Upper lobe of left lung (tissue), 6 donors: ENCODE results near the gene HCFC1R1. TPM values are rescaled to one million over a fixed set of nuclear protein-coding genes. Genes with fewer than 3 reads are reported as not detected.
A peak's percentile ranks its signal among the peaks of the same experiment; 100 is the strongest.

Experiments
- ATAC-seq, 2 donors: fragments of 200-7000 bp; cut with Tn5 transposase; one replicate each; pipeline ENCODE4 v1.9.1; 2022; ENCODE audit warnings: mild to moderate bottlenecking in 2 of 2, moderate library complexity in 2 of 2; ENCODE audit not compliant: low FRiP score in 2 of 2
- DNase-seq, 2 donors: peaks; one replicate each; pipeline ENCODE4 v3.0.0-alpha.2; 2019 to 2020
- H3K27ac ChIP-seq, 4 donors: fragments of 200-600 bp; sonication (generic); one replicate each; pipeline ENCODE4 v1.5.1; 2016 to 2019
- H3K27me3 ChIP-seq, 4 donors: fragments of 200-600 bp; sonication (generic); one replicate each; pipeline ENCODE4 v1.5.1; 2017 to 2019
- H3K36me3 ChIP-seq, 4 donors: fragments of 200-600 bp; sonication (generic); one replicate each; pipeline ENCODE4 v1.5.1; 2016 to 2019
- H3K4me1 ChIP-seq, 4 donors: fragments of 200-600 bp; sonication (generic); one replicate each; pipeline ENCODE4 v1.5.1; 2018 to 2019
- H3K4me3 ChIP-seq, 4 donors: fragments of 200-600 bp; sonication (generic); one replicate each; pipeline ENCODE4 v1.5.1; 2017 to 2019; ENCODE audit warnings: mild to moderate bottlenecking in 2 of 4, moderate library complexity in 1 of 4
- H3K9me3 ChIP-seq, 4 donors: fragments of 200-600 bp; sonication (generic); one replicate each; pipeline ENCODE4 v1.5.1; 2018 to 2019
- CTCF ChIP-seq, 6 experiments: fragments of 450-650 bp in 4 of 6; fragments of 200-600 bp in 2 of 6; sonication (generic) in 2 of 6; IDR thresholded peaks; one replicate each; pipeline ENCODE4 v1.5.1; 2016 to 2019; ENCODE audit warnings: antibody characterized with exemption in 6 of 6
- EP300 ChIP-seq, 4 donors: sonication (generic); formaldehyde crosslinking; IDR thresholded peaks; one replicate each; pipeline ENCODE4 v1.5.1; 2017; ENCODE audit warnings: antibody characterized with exemption in 4 of 4, control low read depth in 2 of 4
- POLR2A ChIP-seq, 4 donors: fragments of 450-650 bp; IDR thresholded peaks; one replicate each; pipeline ENCODE4 v1.5.1; 2016 to 2017; ENCODE audit warnings: antibody characterized with exemption in 4 of 4, mild to moderate bottlenecking in 2 of 4
- POLR2AphosphoS5 ChIP-seq, 2 donors: sonication (generic); formaldehyde crosslinking; IDR thresholded peaks; one replicate each; pipeline ENCODE4 v1.5.1; 2017; ENCODE audit warnings: antibody characterized with exemption in 2 of 2
- WGBS, 2 donors: methylation state at CpG; one replicate each; pipeline ENCODE4 v1.1.5; 2017 to 2018; 5-methylcytosine and 5-hydroxymethylcytosine counted together
- total RNA-seq, 6 donors: library from RNA; depleted of rRNA in 4 of 6; stranded (reverse); fragments of >200 nt in 4 of 6; gene quantifications; one replicate each; pipeline versions ENCODE4 v1.1.0 to v1.2.1, GENCODE V29; 2016 to 2021
- donor health status: DM: no; HTN: no; CAD: no; lungs with moderate emphysema.
- donor health status: DM: no; HTN: yes; CAD: no; lungs with severe emphysema.

The HCFC1R1 gene
- total RNA-seq, 6 donors from 2014 or later = 28.3 to 85.1 (median 42.2) TPM

GRCh38 chr16:3026003-3026378 lies 2.2 kb upstream of the HCFC1R1 start:
- H3K4me1 ChIP-seq = peaks cover 39 to 69% (median 54%) of the 10 kb centered on the region in 4 donors

GRCh38 chr16:3025032-3026002 lies 1.6 kb upstream of the HCFC1R1 start:
- no peak overlapping the region for H3K27ac ChIP-seq
- no peak for TF ChIP-seq POLR2A (IDR thresholded peaks at IDR 0.05)
- no peak for TF ChIP-seq CTCF (IDR thresholded peaks at IDR 0.05)
- no peak for TF ChIP-seq EP300 (IDR thresholded peaks at IDR 0.05)
- no peak for TF ChIP-seq POLR2AphosphoS5 (IDR thresholded peaks at IDR 0.05)
- no peak for ATAC-seq
- peaks cover 3 to 23% (median 20%) of the 10 kb centered on the region in 4 donors for H3K36me3 ChIP-seq
- 95 to 96% methylated on average over 17 to 18 of the region's 18 CpGs for WGBS, 2 donors
- peaks cover 0 to 12% (median 5%) of the 10 kb centered on the region in 4 donors for H3K27me3 ChIP-seq
- H3K4me1 ChIP-seq = peaks cover 39 to 75% (median 59%) of the 10 kb centered on the region in 4 donors
- DNase-seq = no peak
- no peak overlapping the region for H3K4me3 ChIP-seq
- no peaks in the 10 kb centered on the region for H3K9me3 ChIP-seq

More at GRCh38 chr16:3026003-3026378, 2.2 kb upstream of the HCFC1R1 start:
- Histone ChIP-seq H3K9me3 (no peaks in the 10 kb centered on the region), H3K27me3 (peaks cover 0 to 15% (median 6%) of the 10 kb centered on the region in 4 donors), H3K27ac (no peak overlapping the region), H3K36me3 (peaks cover 3 to 23% (median 20%) of the 10 kb centered on the region in 4 donors), H3K4me3 (no peak overlapping the region)
- no peak for ATAC-seq
- 90 to 95% methylated on average over 8 of the region's 8 CpGs for WGBS, 2 donors
- no peak for TF ChIP-seq POLR2AphosphoS5 (IDR thresholded peaks at IDR 0.05)
- TF ChIP-seq CTCF (IDR thresholded peaks at IDR 0.05) = no peak
- no peak for TF ChIP-seq POLR2A (IDR thresholded peaks at IDR 0.05)
- no peak for TF ChIP-seq EP300 (IDR thresholded peaks at IDR 0.05)
- no peak for DNase-seq

- no peak for TF ChIP-seq POLR2AphosphoS5 (IDR thresholded peaks at IDR 0.05)
- TF ChIP-seq CTCF (IDR thresholded peaks at IDR 0.05) = no peak
- TF ChIP-seq POLR2A (IDR thresholded peaks at IDR 0.05) = no peak
- no peak for TF ChIP-seq EP300 (IDR thresholded peaks at IDR 0.05)
- 34 to 80% methylated on average over 2 to 6 of the region's 6 CpGs for WGBS, 2 donors
- ATAC-seq = peak in 1 of 2 donors; percentile 0
Observed at GRCh38 chr16:3023415-3023668, 400 bp downstream of the HCFC1R1 start.

GRCh38 chr16:3022684-3023414 lies 893 bp downstream of the HCFC1R1 start:
- peaks cover 45 to 73% (median 53%) of the 10 kb centered on the region in 4 donors for H3K4me1 ChIP-seq
- peaks cover 3 to 23% (median 20%) of the 10 kb centered on the region in 4 donors for H3K36me3 ChIP-seq
- H3K9me3 ChIP-seq = no peaks in the 10 kb centered on the region
- TF ChIP-seq POLR2AphosphoS5 (IDR thresholded peaks at IDR 0.05) = no peak
- TF ChIP-seq EP300 (IDR thresholded peaks at IDR 0.05) = no peak
- no peak for TF ChIP-seq POLR2A (IDR thresholded peaks at IDR 0.05)
- TF ChIP-seq CTCF (IDR thresholded peaks at IDR 0.05) = no peak
- 57 to 71% methylated on average over 5 to 8 of the region's 8 CpGs for WGBS, 2 donors
- ATAC-seq (no peak), DNase-seq (no peak)
- H3K27me3 ChIP-seq = peaks cover 0 to 4% (median 1%) of the 10 kb centered on the region in 4 donors
- H3K27ac ChIP-seq = peak overlapping the region; percentile 94 to 97 (median 97)
- peak overlapping the region; percentile 57 to 91 (median 69) for H3K4me3 ChIP-seq

More at GRCh38 chr16:3023415-3023668, 400 bp downstream of the HCFC1R1 start:
- peak overlapping the region; percentile 57 to 91 (median 69) for H3K4me3 ChIP-seq
- peak overlapping the region; percentile 94 to 97 (median 97) for H3K27ac ChIP-seq
- no peaks in the 10 kb centered on the region for H3K9me3 ChIP-seq
- DNase-seq = no peak
- H3K4me1 ChIP-seq = peaks cover 43 to 74% (median 52%) of the 10 kb centered on the region in 4 donors
- H3K27me3 ChIP-seq = no peaks in the 10 kb centered on the region
- H3K36me3 ChIP-seq = peaks cover 3 to 23% (median 20%) of the 10 kb centered on the region in 4 donors
